RWPE2 (cell line): ENCODE measurements around the gene RHEX.

ENCODE experiments used
- ATAC-seq: fragments of 200-7000 bp; cut with Tn5 transposase; 3 replicates; pipeline ENCODE4 v1.9.1; 2021; ENCODE audit warnings: low read depth
- DNase-seq: peaks from one replicate; pipeline ENCODE4 v3.0.0-alpha.2; 2020; ENCODE audit warnings: low spot score
- H3K27ac ChIP-seq: fragments of 450-650 bp; 2 replicates; pipeline ENCODE4 v1.5.1; 2017; ENCODE audit warnings: mild to moderate bottlenecking; ENCODE audit not compliant: poor library complexity, severe bottlenecking
- H3K27me3 ChIP-seq: fragments of 250-450 bp; sonication (Bioruptor Pico); 2 replicates; pipeline ENCODE4 v1.5.1; 2021; ENCODE audit warnings: mild to moderate bottlenecking, moderate library complexity; ENCODE audit not compliant: insufficient read depth, poor library complexity, severe bottlenecking
- H3K36me3 ChIP-seq: fragments of 250-450 bp; sonication (Bioruptor Pico); 2 replicates; pipeline ENCODE4 v1.5.1; 2020; ENCODE audit warnings: low read depth, mild to moderate bottlenecking, moderate library complexity
- H3K4me1 ChIP-seq: fragments of 250-450 bp; sonication (Bioruptor Pico); 2 replicates; pipeline ENCODE4 v1.5.1; 2021; ENCODE audit warnings: mild to moderate bottlenecking, moderate library complexity; ENCODE audit not compliant: insufficient read depth, poor library complexity, severe bottlenecking
- H3K4me3 ChIP-seq: fragments of 250-450 bp; sonication (Bioruptor Pico); 2 replicates; pipeline ENCODE4 v1.5.1; 2021; ENCODE audit warnings: mild to moderate bottlenecking, moderate library complexity; ENCODE audit not compliant: severe bottlenecking
- H3K9me3 ChIP-seq: fragments of 250-450 bp; sonication (Bioruptor Pico); 2 replicates; pipeline ENCODE4 v1.5.1; 2021; ENCODE audit warnings: mild to moderate bottlenecking, moderate library complexity; ENCODE audit not compliant: severe bottlenecking
- CTCF ChIP-seq: fragments of 450-650 bp; IDR thresholded peaks from one replicate; pipeline ENCODE4 v1.5.1; 2017; ENCODE audit warnings: mild to moderate bottlenecking, moderate library complexity; ENCODE audit not compliant: poor library complexity, severe bottlenecking

The RHEX gene

GRCh38 chr1:206101351-206102045, 48.5 kb downstream of the RHEX start:
- H3K27me3 ChIP-seq: no peaks in the 10 kb centered on the region
- ATAC-seq (no peak), DNase-seq (no peak)
- TF ChIP-seq CTCF: no peak
- H3K4me1 ChIP-seq: no peaks in the 10 kb centered on the region
- H3K27ac ChIP-seq: no peak overlapping the region
- H3K9me3 ChIP-seq: no peaks in the 10 kb centered on the region
- no peak overlapping the region for H3K4me3 ChIP-seq
- H3K36me3 ChIP-seq: no peaks in the 10 kb centered on the region

GRCh38 chr1:206102292-206102936, 49.4 kb downstream of the RHEX start:
- no peaks in the 10 kb centered on the region for H3K9me3 ChIP-seq
- H3K4me3 ChIP-seq: no peak overlapping the region
- H3K27me3 ChIP-seq: no peaks in the 10 kb centered on the region
- no peak overlapping the region for H3K27ac ChIP-seq
- ATAC-seq (no peak), DNase-seq (no peak)
- H3K4me1 ChIP-seq: no peaks in the 10 kb centered on the region
- TF ChIP-seq CTCF: no peak
- no peaks in the 10 kb centered on the region for H3K36me3 ChIP-seq

GRCh38 chr1:206103979-206104378, 51.0 kb downstream of the RHEX start:
- H3K27me3 ChIP-seq: no peaks in the 10 kb centered on the region
- no peaks in the 10 kb centered on the region for H3K36me3 ChIP-seq
- no peak for TF ChIP-seq CTCF
- H3K27ac ChIP-seq: no peak overlapping the region
- DNase-seq (no peak), ATAC-seq (no peak)
- H3K9me3 ChIP-seq: no peaks in the 10 kb centered on the region
- no peak overlapping the region for H3K4me3 ChIP-seq
- H3K4me1 ChIP-seq: no peaks in the 10 kb centered on the region

GRCh38 chr1:206105464-206105995, 52.6 kb downstream of the RHEX start:
- Histone ChIP-seq H3K4me1 (no peaks in the 10 kb centered on the region), H3K9me3 (no peaks in the 10 kb centered on the region), H3K4me3 (no peak overlapping the region), H3K27ac (no peak overlapping the region), H3K36me3 (no peaks in the 10 kb centered on the region), H3K27me3 (no peaks in the 10 kb centered on the region)
- ATAC-seq (no peak), DNase-seq (no peak)
- TF ChIP-seq CTCF: no peak
